Sigmoid colon (tissue), 4 donors: ENCODE results near the gene GDPD3.

Experiments
- CTCF ChIP-seq, 4 experiments: fragments of 450-650 bp in 3 of 4; fragments of 200-600 bp in 1 of 4; IDR thresholded peaks; one replicate each; pipeline ENCODE4 v1.5.1; 2016 to 2019; ENCODE audit warnings: antibody characterized with exemption in 4 of 4, mild to moderate bottlenecking in 3 of 4, moderate library complexity in 2 of 4
- EP300 ChIP-seq, 4 donors: sonication (generic); formaldehyde crosslinking; IDR thresholded peaks; one replicate each; pipeline ENCODE4 v1.6.1; 2017; ENCODE audit warnings: antibody characterized with exemption in 4 of 4
- POLR2A ChIP-seq, 2 donors: fragments of 450-650 bp; IDR thresholded peaks; one replicate each; pipeline ENCODE4 v1.6.1; 2016; ENCODE audit warnings: antibody characterized with exemption in 2 of 2, mild to moderate bottlenecking in 2 of 2, moderate library complexity in 2 of 2
- POLR2AphosphoS5 ChIP-seq, 4 donors: sonication (generic); formaldehyde crosslinking; IDR thresholded peaks; one replicate each; pipeline ENCODE4 v1.6.1; 2017; ENCODE audit warnings: antibody characterized with exemption in 4 of 4

- TF ChIP-seq POLR2A (IDR thresholded peaks at IDR 0.05), result no peak
- TF ChIP-seq CTCF (IDR thresholded peaks at IDR 0.05), result no peak
- TF ChIP-seq EP300 (IDR thresholded peaks at IDR 0.05), result no peak
- no peak for TF ChIP-seq POLR2AphosphoS5 (IDR thresholded peaks at IDR 0.05)
Observed at GRCh38 chr16:30113711-30114333, 485 bp upstream of the GDPD3 start.
